ENCODE data around the gene ITPR1.

The ITPR1 gene

GRCh38 chr3:4754180-4755086, 261.3 kb downstream of the ITPR1 start:
- H3K4me3 ChIP-seq (ENCODE audit: low read depth, low read length): no peak overlapping the region
- in situ Hi-C loops (cut with HindIII; ENCODE audit: low sequenced_read_pairs): no loop called here
- DNase-seq (ENCODE audit: low read depth, low spot score): no peak
- no peak for TF ChIP-seq CTCF (IDR thresholded peaks at IDR 0.05; ENCODE audit: low read depth, low read length)

- TF ChIP-seq CTCF (IDR thresholded peaks at IDR 0.05; ENCODE audit: low read depth, low read length): no peak
- DNase-seq (ENCODE audit: low read depth, low spot score): no peak
- no peak overlapping the region for H3K4me3 ChIP-seq (ENCODE audit: low read depth, low read length)
- in situ Hi-C loops (cut with HindIII; ENCODE audit: low sequenced_read_pairs): no loop called here
Observed at GRCh38 chr3:4755566-4755965, 262.4 kb downstream of the ITPR1 start.

GRCh38 chr3:4756057-4756775, 263.1 kb downstream of the ITPR1 start:
- DNase-seq (ENCODE audit: low read depth, low spot score): no peak
- no peak overlapping the region for H3K4me3 ChIP-seq (ENCODE audit: low read depth, low read length)
- in situ Hi-C loops (cut with HindIII; ENCODE audit: low sequenced_read_pairs): no loop called here
- no peak for TF ChIP-seq CTCF (IDR thresholded peaks at IDR 0.05; ENCODE audit: low read depth, low read length)

GRCh38 chr3:4756855-4757574, 263.9 kb downstream of the ITPR1 start:
- TF ChIP-seq CTCF (IDR thresholded peaks at IDR 0.05; ENCODE audit: low read depth, low read length): no peak
- no peak overlapping the region for H3K4me3 ChIP-seq (ENCODE audit: low read depth, low read length)
- in situ Hi-C loops (cut with HindIII; ENCODE audit: low sequenced_read_pairs): no loop called here
- no peak for DNase-seq (ENCODE audit: low read depth, low spot score)

GRCh38 chr3:4757575-4758248, 264.6 kb downstream of the ITPR1 start:
- no peak overlapping the region for H3K4me3 ChIP-seq (ENCODE audit: low read depth, low read length)
- in situ Hi-C loops (cut with HindIII; ENCODE audit: low sequenced_read_pairs): no loop called here
- TF ChIP-seq CTCF (IDR thresholded peaks at IDR 0.05; ENCODE audit: low read depth, low read length): no peak
- DNase-seq (ENCODE audit: low read depth, low spot score): no peak
